HS-27A (cell line): ENCODE measurements around the gene SPOCK2.

Experiments
- DNase-seq: peaks from one replicate; pipeline ENCODE4 v3.0.0-alpha.2; 2012; ENCODE audit warnings: low read depth, missing footprints

Gene SPOCK2

DNA sequence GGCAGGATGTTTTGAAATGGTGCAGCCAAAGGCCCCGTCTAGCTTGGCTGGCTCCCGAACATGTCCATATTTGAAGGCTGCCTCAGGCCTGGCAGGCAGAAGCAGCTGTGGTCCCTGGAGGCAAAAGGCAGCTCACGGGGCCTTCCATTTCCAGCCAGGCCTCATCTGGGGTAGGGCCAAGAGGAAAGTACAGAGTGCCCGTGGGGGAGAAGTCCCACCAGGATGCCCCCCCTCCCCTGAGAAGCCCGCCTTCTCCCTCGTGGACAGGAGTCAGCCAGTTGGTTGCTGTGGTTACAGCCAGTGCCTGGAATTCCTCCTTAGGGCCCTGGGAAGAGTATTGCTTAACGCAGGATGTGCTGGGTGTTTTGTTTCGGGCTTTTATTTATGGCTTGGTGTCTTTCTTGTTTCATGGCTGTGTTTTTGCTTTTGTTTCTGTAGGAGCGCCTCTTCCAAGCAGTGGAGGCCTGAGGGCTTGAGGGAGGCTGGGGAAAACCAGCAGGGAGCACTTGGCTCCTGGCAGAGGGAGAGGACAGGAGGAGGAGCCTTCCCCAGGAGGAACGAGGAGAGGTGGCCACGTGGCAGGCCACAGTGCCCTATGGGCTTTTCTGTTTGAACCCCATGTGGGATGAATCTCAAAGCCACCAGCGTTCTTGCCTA lies 78.8 kb downstream of the SPOCK2 start:
- no peak for DNase-seq

GRCh38 chr10:72009051-72009424 lies 79.3 kb downstream of the SPOCK2 start:
- no peak for DNase-seq
